Measurements from ENCODE around the gene NUMBL. TPM values are rescaled to one million over a fixed set of nuclear protein-coding genes. Genes with fewer than 3 reads are reported as not detected.
"Not testable (repeated sequence)": the region's sequence is repeated elsewhere in the genome, so short reads cannot be mapped to it uniquely, and the experiment has no call there.

The NUMBL gene
- total and polyA plus RNA-seq, 4 experiments from 2014 or later = 0.35 to 20.2 (median 8.7) TPM

- H3K27me3 Mint-ChIP-seq = peaks cover 0 to 2% of the 10 kb centered on the region in 2 donors
- no peaks in the 10 kb centered on the region for H3K9me3 Mint-ChIP-seq
- no peak overlapping the region for H3K27ac ChIP-seq (ENCODE audit: low read depth, low read length)
- H3K36me3 Mint-ChIP-seq = peaks cover 12 to 13% of the 10 kb centered on the region in 2 donors
- peaks cover 4 to 14% (median 7%) of the 10 kb centered on the region in 4 donors for H3K4me1 Mint-ChIP-seq
- intact Hi-C loops (cut with micrococcal nuclease) = no loop called here
- no peaks in the 10 kb centered on the region for H3K9me3 ChIP-seq (ENCODE audit: control insufficient read depth in 1 of 2, low read length in 2 of 2)
- H3K36me3 ChIP-seq (ENCODE audit: insufficient read depth, low read length) = peaks cover 6% of the 10 kb centered on the region
- ChIA-PET POLR2A (ENCODE audit: partially characterized antibody) (interaction anchor here (1.0 to 1.2 kb wide), 2 partner anchors 15 to 27 kb away, joined by 3 to 4 read pairs; no protein-coding TSS in a partner anchor), CTCF (ENCODE audit: partially characterized antibody) (interaction anchor here (0.9 kb wide), 1 partner anchor 25 kb away, joined by 4 read pairs; no protein-coding TSS in a partner anchor)
- H3K4me3 ChIP-seq (ENCODE audit: low read length in 2 of 2) = no peak overlapping the region
- H3K27me3 ChIP-seq (ENCODE audit: insufficient read depth, low read length) = no peaks in the 10 kb centered on the region
- no peak for DNase-seq
- peak overlapping the region in 1 of 7 donors; percentile 72 for H3K27ac Mint-ChIP-seq
- peaks cover 6% of the 10 kb centered on the region for H3K4me1 ChIP-seq (ENCODE audit: insufficient read depth, low read length)
- H3K4me3 Mint-ChIP-seq = no peak overlapping the region
Observed at GRCh38 chr19:40630571-40631160, 59.8 kb downstream of the NUMBL start.

GRCh38 chr19:40629346-40629745 is 61.1 kb downstream of the NUMBL start:
- Mint-ChIP-seq H3K9me3 (no peaks in the 10 kb centered on the region), H3K4me1 (peaks cover under 1 to 14% (median 3%) of the 10 kb centered on the region in 4 donors), H3K27ac (no peak overlapping the region), H3K4me3 (no peak overlapping the region), H3K36me3 (peaks cover 17 to 21% of the 10 kb centered on the region in 2 donors), H3K27me3 (peaks cover 0 to 2% of the 10 kb centered on the region in 2 donors)
- CTCF ChIA-PET (ENCODE audit: partially characterized antibody) = no interaction called here
- Histone ChIP-seq H3K4me3 (ENCODE audit: low read length in 2 of 2) (no peak overlapping the region), H3K27me3 (ENCODE audit: insufficient read depth, low read length) (no peaks in the 10 kb centered on the region), H3K4me1 (ENCODE audit: insufficient read depth, low read length) (peaks cover 2% of the 10 kb centered on the region), H3K36me3 (ENCODE audit: insufficient read depth, low read length) (peaks cover 6% of the 10 kb centered on the region), H3K9me3 (ENCODE audit: control insufficient read depth in 1 of 2, low read length in 2 of 2) (no peaks in the 10 kb centered on the region), H3K27ac (ENCODE audit: low read depth, low read length) (no peak overlapping the region)
- intact Hi-C loops (cut with micrococcal nuclease) = no loop called here
- DNase-seq = no peak
- POLR2A ChIA-PET (ENCODE audit: partially characterized antibody) = no interaction called here

- intact Hi-C loops (cut with micrococcal nuclease) = no loop called here
- peak overlapping the region in 1 of 7 donors; percentile 85 for H3K27ac Mint-ChIP-seq
- peaks cover 27 to 31% of the 10 kb centered on the region in 2 donors for H3K36me3 Mint-ChIP-seq
- no peak for DNase-seq
- ChIA-PET CTCF (ENCODE audit: partially characterized antibody) (no interaction called here), POLR2A (ENCODE audit: partially characterized antibody) (no interaction called here)
- H3K4me1 Mint-ChIP-seq = peaks cover 0 to 7% (median 2%) of the 10 kb centered on the region in 4 donors
- Histone ChIP-seq H3K4me1 (ENCODE audit: insufficient read depth, low read length) (no peaks in the 10 kb centered on the region), H3K27me3 (ENCODE audit: insufficient read depth, low read length) (no peaks in the 10 kb centered on the region), H3K4me3 (ENCODE audit: low read length in 2 of 2) (no peak overlapping the region), H3K9me3 (ENCODE audit: control insufficient read depth in 1 of 2, low read length in 2 of 2) (no peaks in the 10 kb centered on the region), H3K36me3 (ENCODE audit: insufficient read depth, low read length) (peaks cover 6% of the 10 kb centered on the region), H3K27ac (ENCODE audit: low read depth, low read length) (no peak overlapping the region)
- no peaks in the 10 kb centered on the region for H3K27me3 Mint-ChIP-seq
- H3K4me3 Mint-ChIP-seq = no peak overlapping the region
- no peaks in the 10 kb centered on the region for H3K9me3 Mint-ChIP-seq
Observed at GRCh38 chr19:40627486-40628279, 62.8 kb downstream of the NUMBL start.

GRCh38 chr19:40626918-40627317 is 63.5 kb downstream of the NUMBL start:
- ChIA-PET POLR2A (ENCODE audit: partially characterized antibody) (no interaction called here), CTCF (ENCODE audit: partially characterized antibody) (no interaction called here)
- H3K27ac Mint-ChIP-seq = no peak overlapping the region
- H3K4me3 ChIP-seq (ENCODE audit: low read length in 2 of 2) = no peak overlapping the region
- intact Hi-C loops (cut with micrococcal nuclease) = no loop called here
- H3K27me3 Mint-ChIP-seq = no peaks in the 10 kb centered on the region
- peaks cover 0 to 7% (median 2%) of the 10 kb centered on the region in 4 donors for H3K4me1 Mint-ChIP-seq
- H3K36me3 ChIP-seq (ENCODE audit: insufficient read depth, low read length) = peaks cover 6% of the 10 kb centered on the region
- no peaks in the 10 kb centered on the region for H3K9me3 Mint-ChIP-seq
- no peaks in the 10 kb centered on the region for H3K27me3 ChIP-seq (ENCODE audit: insufficient read depth, low read length)
- DNase-seq = no peak
- no peaks in the 10 kb centered on the region for H3K9me3 ChIP-seq (ENCODE audit: control insufficient read depth in 1 of 2, low read length in 2 of 2)
- no peak overlapping the region for H3K27ac ChIP-seq (ENCODE audit: low read depth, low read length)
- no peak overlapping the region for H3K4me3 Mint-ChIP-seq
- no peaks in the 10 kb centered on the region for H3K4me1 ChIP-seq (ENCODE audit: insufficient read depth, low read length)
- H3K36me3 Mint-ChIP-seq = peaks cover 31 to 35% of the 10 kb centered on the region in 2 donors

GRCh38 chr19:40625406-40626120 is 64.9 kb downstream of the NUMBL start:
- Mint-ChIP-seq H3K27me3 (no peaks in the 10 kb centered on the region), H3K4me1 (peaks cover 0 to 7% (median 2%) of the 10 kb centered on the region in 4 donors), H3K4me3 (no peak overlapping the region), H3K36me3 (peaks cover 36 to 42% of the 10 kb centered on the region in 2 donors), H3K9me3 (no peaks in the 10 kb centered on the region), H3K27ac (peak overlapping the region in 3 of 7 donors; percentile 18 to 72 (median 28))
- no peaks in the 10 kb centered on the region for H3K4me1 ChIP-seq (ENCODE audit: insufficient read depth, low read length)
- H3K9me3 ChIP-seq (ENCODE audit: control insufficient read depth in 1 of 2, low read length in 2 of 2) = no peaks in the 10 kb centered on the region
- no peak for DNase-seq
- POLR2A ChIA-PET (ENCODE audit: partially characterized antibody) = interaction anchor here (0.5 to 1.1 kb wide), 2 partner anchors 17 to 88 kb away, joined by 3 read pairs; no protein-coding TSS in a partner anchor
- peaks cover 12% of the 10 kb centered on the region for H3K36me3 ChIP-seq (ENCODE audit: insufficient read depth, low read length)
- no peaks in the 10 kb centered on the region for H3K27me3 ChIP-seq (ENCODE audit: insufficient read depth, low read length)
- CTCF ChIA-PET (ENCODE audit: partially characterized antibody) = interaction anchor here (1.1 to 2.7 kb wide), 2 partner anchors 9 to 20 kb away, joined by 4 to 18 read pairs; no protein-coding TSS in a partner anchor
- H3K27ac ChIP-seq (ENCODE audit: low read depth, low read length) = no peak overlapping the region
- H3K4me3 ChIP-seq (ENCODE audit: low read length in 2 of 2) = no peak overlapping the region
- intact Hi-C loops (cut with micrococcal nuclease) = no loop called here

GRCh38 chr19:40624369-40625153 is 65.9 kb downstream of the NUMBL start:
- peak overlapping the region in 3 of 7 donors; percentile 9 to 69 (median 65) for H3K27ac Mint-ChIP-seq
- H3K4me3 ChIP-seq (ENCODE audit: low read length in 2 of 2); intact Hi-C loops (cut with micrococcal nuclease); H3K27me3 ChIP-seq (ENCODE audit: insufficient read depth, low read length); DNase-seq; H3K27me3 Mint-ChIP-seq; H3K27ac ChIP-seq (ENCODE audit: low read depth, low read length); H3K9me3 ChIP-seq (ENCODE audit: control insufficient read depth in 1 of 2, low read length in 2 of 2); H3K4me3 Mint-ChIP-seq; H3K9me3 Mint-ChIP-seq; H3K4me1 Mint-ChIP-seq; H3K4me1 ChIP-seq (ENCODE audit: insufficient read depth, low read length): not testable (repeated sequence)
- peaks cover 16% of the 10 kb centered on the region for H3K36me3 ChIP-seq (ENCODE audit: insufficient read depth, low read length)
- CTCF ChIA-PET (ENCODE audit: partially characterized antibody) = interaction anchor here (1.1 to 2.7 kb wide), 2 partner anchors 10 to 19 kb away, joined by 4 to 18 read pairs; no protein-coding TSS in a partner anchor
- peaks cover 37 to 43% of the 10 kb centered on the region in 2 donors for H3K36me3 Mint-ChIP-seq
- POLR2A ChIA-PET (ENCODE audit: partially characterized antibody) = interaction anchor here (1.1 kb wide), 1 partner anchor 16 kb away, joined by 3 read pairs; no protein-coding TSS in a partner anchor
